WERI-Rb-1 (cell line): ENCODE data around the gene SPATA16.

Source experiments
- DNase-seq: peaks from one replicate; pipeline ENCODE4 v3.0.0-alpha.2; 2020
- H3K27ac ChIP-seq: fragments of 250-450 bp; sonication (Bioruptor Pico); 2 replicates; pipeline ENCODE4 v1.5.1; 2020; ENCODE audit warnings: mild to moderate bottlenecking, moderate library complexity
- H3K27me3 ChIP-seq: fragments of 250-450 bp; sonication (Bioruptor Pico); 2 replicates; pipeline ENCODE4 v1.5.1; 2021; ENCODE audit warnings: mild to moderate bottlenecking, low read depth, moderate library complexity; ENCODE audit not compliant: insufficient read depth, severe bottlenecking
- H3K36me3 ChIP-seq: fragments of 250-450 bp; sonication (Bioruptor Pico); 2 replicates; pipeline ENCODE4 v1.5.1; 2020; ENCODE audit warnings: mild to moderate bottlenecking, moderate library complexity
- H3K4me3 ChIP-seq: 2 replicates; pipeline ENCODE4 v1.5.1; 2011; ENCODE audit warnings: low read depth, mild to moderate bottlenecking, control low read depth, low read length
- H3K9me3 ChIP-seq: fragments of 250-450 bp; sonication (Bioruptor Pico); 2 replicates; pipeline ENCODE4 v1.5.1; 2021; ENCODE audit warnings: mild to moderate bottlenecking, moderate library complexity; ENCODE audit not compliant: severe bottlenecking
- CTCF ChIP-seq: IDR thresholded peaks from 2 replicates; pipeline ENCODE4 v1.5.1; 2011; ENCODE audit warnings: low read depth, mild to moderate bottlenecking, control low read depth, inconsistent platforms, low read length

SPATA16 gene

GRCh38 chr3:172987273-172987672 is 153.8 kb downstream of the SPATA16 start:
- DNase-seq: peak; percentile 28
- Histone ChIP-seq H3K36me3 (no peaks in the 10 kb centered on the region), H3K9me3 (no peaks in the 10 kb centered on the region), H3K27me3 (no peaks in the 10 kb centered on the region), H3K27ac (no peak overlapping the region), H3K4me3 (no peak overlapping the region)
- TF ChIP-seq CTCF: peak; percentile 45

- Histone ChIP-seq H3K27me3 (no peaks in the 10 kb centered on the region), H3K36me3 (no peaks in the 10 kb centered on the region)
Observed at GRCh38 chr3:172984914-172985313, 156.1 kb downstream of the SPATA16 start.

GRCh38 chr3:172982736-172983364 is 158.2 kb downstream of the SPATA16 start:
- no peak for DNase-seq
- Histone ChIP-seq H3K4me3 (no peak overlapping the region), H3K36me3 (no peaks in the 10 kb centered on the region), H3K27me3 (no peaks in the 10 kb centered on the region), H3K27ac (no peak overlapping the region), H3K9me3 (no peaks in the 10 kb centered on the region)
- TF ChIP-seq CTCF: no peak

More at GRCh38 chr3:172984914-172985313, 156.1 kb downstream of the SPATA16 start:
- TF ChIP-seq CTCF: no peak
- Histone ChIP-seq H3K4me3 (no peak overlapping the region), H3K9me3 (no peaks in the 10 kb centered on the region), H3K27ac (no peak overlapping the region)
- DNase-seq: no peak

GRCh38 chr3:172981407-172981983 is 159.5 kb downstream of the SPATA16 start:
- no peak for DNase-seq
- Histone ChIP-seq H3K27me3 (no peaks in the 10 kb centered on the region), H3K27ac (no peak overlapping the region), H3K9me3 (no peaks in the 10 kb centered on the region), H3K4me3 (no peak overlapping the region), H3K36me3 (no peaks in the 10 kb centered on the region)
- no peak for TF ChIP-seq CTCF

GRCh38 chr3:172980849-172981248 is 160.2 kb downstream of the SPATA16 start:
- no peaks in the 10 kb centered on the region for H3K27me3 ChIP-seq

More at GRCh38 chr3:172980849-172981248, 160.2 kb downstream of the SPATA16 start:
- DNase-seq: no peak
- Histone ChIP-seq H3K4me3 (no peak overlapping the region), H3K9me3 (no peaks in the 10 kb centered on the region), H3K36me3 (no peaks in the 10 kb centered on the region), H3K27ac (no peak overlapping the region)
- TF ChIP-seq CTCF: no peak
